ENCODE measurements around the gene NOS3. TPM values are rescaled to one million over a fixed set of nuclear protein-coding genes. Genes with fewer than 3 reads are reported as not detected.

The NOS3 gene
- total and polyA plus RNA-seq, 9 of the 15 experiments (the other 6 are each of a cell fraction or from before 2014, with no cell fraction given) = 1.1 to 121 (median 23.6) TPM

GRCh38 chr7:150959739-150960734 lies 30.8 kb upstream of the NOS3 start (continued):
- TF ChIP-seq ZMIZ1 (IDR thresholded peaks at IDR 0.05; ENCODE audit: low read depth in 2 of 2, low read length in 2 of 2) = peak in 1 of 2 experiments; percentile 98; a peak in 2 of 4 replicates
- no peak for TF ChIP-seq SMC3 (conservative IDR thresholded peaks at IDR 0.05; ENCODE audit: insufficient read depth, low read depth, low read length)
- peak; percentile 23 to 35; a peak in 1 of 4 replicates for TF ChIP-seq RAD21 (CRISPR knock-in tag; conservative IDR thresholded peaks at IDR 0.05 in 1 of 2, IDR thresholded peaks at IDR 0.05 in 1 of 2)
- peak; percentile 99 for TF ChIP-seq CXXC5 (CRISPR knock-in tag; IDR thresholded peaks at IDR 0.05)
- peak; percentile 90; the same call in 1 of the 2 replicates for TF ChIP-seq TCF15 (CRISPR knock-in tag; IDR thresholded peaks at IDR 0.05)
- peak; percentile 99 for TF ChIP-seq LEF1 (IDR thresholded peaks at IDR 0.05)
- TF ChIP-seq, protein P1, sequence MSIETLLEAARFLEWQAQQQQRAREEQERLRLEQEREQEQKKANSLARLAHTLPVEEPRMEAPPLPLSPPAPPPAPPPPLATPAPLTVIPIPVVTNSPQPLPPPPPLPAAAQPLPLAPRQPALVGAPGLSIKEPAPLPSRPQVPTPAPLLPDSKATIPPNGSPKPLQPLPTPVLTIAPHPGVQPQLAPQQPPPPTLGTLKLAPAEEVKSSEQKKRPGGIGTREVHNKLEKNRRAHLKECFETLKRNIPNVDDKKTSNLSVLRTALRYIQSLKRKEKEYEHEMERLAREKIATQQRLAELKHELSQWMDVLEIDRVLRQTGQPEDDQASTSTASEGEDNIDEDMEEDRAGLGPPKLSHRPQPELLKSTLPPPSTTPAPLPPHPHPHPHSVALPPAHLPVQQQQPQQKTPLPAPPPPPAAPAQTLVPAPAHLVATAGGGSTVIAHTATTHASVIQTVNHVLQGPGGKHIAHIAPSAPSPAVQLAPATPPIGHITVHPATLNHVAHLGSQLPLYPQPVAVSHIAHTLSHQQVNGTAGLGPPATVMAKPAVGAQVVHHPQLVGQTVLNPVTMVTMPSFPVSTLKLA (conservative IDR thresholded peaks at IDR 0.05) = no peak
- TF ChIP-seq SMARCE1 (IDR thresholded peaks at IDR 0.05) = peak; percentile 97
- peak; percentile 84; the same call in 1 of the 2 replicates for TF ChIP-seq ZNF766 (CRISPR knock-in tag; conservative IDR thresholded peaks at IDR 0.05)
- 0 out of 2 replicates have a peak, but pooled peaks have one; percentile 38 for TF ChIP-seq PTBP1 (IDR thresholded peaks at IDR 0.05; ENCODE audit: low read depth, low read length)
- TF ChIP-seq RBM25 (IDR thresholded peaks at IDR 0.05; ENCODE audit: low read depth, low read length, severe bottlenecking) = no peak
- TF ChIP-seq, protein P2, sequence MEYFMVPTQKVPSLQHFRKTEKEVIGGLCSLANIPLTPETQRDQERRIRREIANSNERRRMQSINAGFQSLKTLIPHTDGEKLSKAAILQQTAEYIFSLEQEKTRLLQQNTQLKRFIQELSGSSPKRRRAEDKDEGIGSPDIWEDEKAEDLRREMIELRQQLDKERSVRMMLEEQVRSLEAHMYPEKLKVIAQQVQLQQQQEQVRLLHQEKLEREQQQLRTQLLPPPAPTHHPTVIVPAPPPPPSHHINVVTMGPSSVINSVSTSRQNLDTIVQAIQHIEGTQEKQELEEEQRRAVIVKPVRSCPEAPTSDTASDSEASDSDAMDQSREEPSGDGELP (CRISPR knock-in tag; IDR thresholded peaks at IDR 0.05; ENCODE audit: borderline replicate concordance) = peak; percentile 57; the same call in 1 of the 2 replicates
- TF ChIP-seq THRAP3 (IDR thresholded peaks at IDR 0.05; ENCODE audit: borderline replicate concordance) = peak; percentile 92; the same call in 1 of the 2 replicates
- peak; percentile 74 for TF ChIP-seq TSHZ1 (CRISPR knock-in tag; IDR thresholded peaks at IDR 0.05)

All from K562 (cell line).